ENCODE measurements around the gene FAM107B.

FAM107B gene

DNA sequence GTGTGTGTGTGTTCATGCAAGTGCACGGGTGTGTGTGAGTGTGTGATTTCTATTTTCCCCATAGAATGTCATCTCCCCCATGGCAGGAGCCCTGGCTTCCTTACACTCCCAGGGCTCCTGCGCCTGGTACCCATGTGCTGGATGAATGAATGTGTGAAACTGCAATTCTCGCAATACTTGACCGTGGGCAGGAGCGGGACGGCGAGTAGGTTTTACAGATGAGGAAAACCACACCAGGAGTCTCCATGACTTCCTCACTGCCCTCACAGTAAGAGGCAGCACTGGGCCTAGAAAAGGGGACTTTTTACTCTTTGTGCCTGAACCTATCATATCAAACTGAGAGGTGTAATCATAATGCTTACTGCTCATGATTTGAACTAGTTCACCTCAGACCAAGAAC lies 276.4 kb downstream of the FAM107B start:
- H3K9me3 ChIP-seq (ENCODE audit: control insufficient read depth in 1 of 2, low read length in 2 of 2): no peaks in the 10 kb centered on the region
- H3K4me3 ChIP-seq (ENCODE audit: low read depth in 1 of 2, low read length in 2 of 2): no peak overlapping the region
- H3K36me3 ChIP-seq (ENCODE audit: control insufficient read depth in 1 of 2, insufficient read depth in 2 of 2, low read length in 2 of 2): no peaks in the 10 kb centered on the region
- no peak overlapping the region for H3K27ac ChIP-seq (ENCODE audit: low read depth, low read length)
- H3K9ac ChIP-seq (ENCODE audit: low read depth in 1 of 2, low read length in 2 of 2): no peak overlapping the region
- peaks cover 0 to 3% of the 10 kb centered on the region in 2 donors for H3K4me1 ChIP-seq (ENCODE audit: control insufficient read depth in 1 of 2, insufficient read depth in 2 of 2, low read length in 2 of 2)
- H3K27me3 ChIP-seq (ENCODE audit: control insufficient read depth in 1 of 2, insufficient read depth in 2 of 2, low read length in 2 of 2): no peaks in the 10 kb centered on the region

DNA sequence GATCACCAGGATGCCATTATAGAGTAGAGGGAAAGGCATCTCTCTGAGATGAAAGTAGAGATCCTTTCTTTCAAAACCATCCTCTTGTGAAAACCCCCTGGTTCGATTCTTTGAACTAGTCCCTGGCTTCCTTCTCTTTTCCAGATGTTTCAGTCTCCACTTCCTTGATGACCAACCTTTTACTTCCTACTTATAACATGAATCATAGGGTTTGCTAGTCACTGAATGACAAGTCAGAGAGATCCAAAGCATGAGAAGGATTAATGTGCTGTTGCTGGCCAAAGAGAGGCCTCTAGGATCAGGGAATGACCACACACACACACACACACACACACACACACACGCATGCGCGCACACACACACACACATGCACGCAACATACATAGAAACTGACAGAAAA lies 282.9 kb downstream of the FAM107B start:
- Histone ChIP-seq H3K9me3 (ENCODE audit: control insufficient read depth in 1 of 2, low read length in 2 of 2) (no peaks in the 10 kb centered on the region), H3K36me3 (ENCODE audit: control insufficient read depth in 1 of 2, insufficient read depth in 2 of 2, low read length in 2 of 2) (no peaks in the 10 kb centered on the region), H3K27me3 (ENCODE audit: control insufficient read depth in 1 of 2, insufficient read depth in 2 of 2, low read length in 2 of 2) (peaks cover 0 to 3% of the 10 kb centered on the region in 2 donors), H3K4me3 (ENCODE audit: low read depth in 1 of 2, low read length in 2 of 2) (no peak overlapping the region), H3K27ac (ENCODE audit: low read depth, low read length) (no peak overlapping the region), H3K4me1 (ENCODE audit: control insufficient read depth in 1 of 2, insufficient read depth in 2 of 2, low read length in 2 of 2) (peaks cover 0 to 4% of the 10 kb centered on the region in 2 donors), H3K9ac (ENCODE audit: low read depth in 1 of 2, low read length in 2 of 2) (no peak overlapping the region)

DNA sequence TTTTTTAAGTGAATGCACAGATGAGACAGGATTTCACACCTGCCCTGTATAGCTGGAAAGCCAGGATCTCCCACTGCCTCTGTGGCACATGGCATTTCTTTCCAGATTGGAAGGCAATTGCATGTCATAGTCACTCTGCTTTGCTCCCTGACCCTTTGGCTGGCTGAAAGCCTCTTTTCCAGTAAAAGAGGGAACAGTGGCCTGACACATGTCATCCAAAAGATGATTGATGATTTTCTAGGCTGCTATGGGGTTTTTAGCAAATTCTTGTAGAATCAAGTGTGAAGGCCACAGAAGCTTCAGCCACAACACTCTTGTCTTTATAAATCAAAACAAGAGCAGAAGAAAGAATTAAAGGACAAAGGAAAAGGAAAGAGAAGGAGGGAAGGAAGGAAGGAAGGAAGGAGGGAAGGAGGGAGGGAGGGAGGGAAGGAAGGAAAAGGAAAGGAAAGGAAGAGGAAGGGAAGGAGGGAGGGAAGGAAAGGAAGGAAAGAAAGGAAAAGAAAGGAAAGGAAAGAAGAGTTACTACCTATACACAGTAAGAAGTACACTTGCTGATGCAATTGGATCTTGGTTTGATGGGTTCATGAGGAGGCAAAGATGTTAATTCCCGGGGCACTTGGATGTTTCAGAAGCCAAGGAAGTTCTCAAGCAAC lies 285.0 kb downstream of the FAM107B start:
- Histone ChIP-seq H3K9ac (ENCODE audit: low read depth in 1 of 2, low read length in 2 of 2) (no peak overlapping the region), H3K9me3 (ENCODE audit: control insufficient read depth in 1 of 2, low read length in 2 of 2) (no peaks in the 10 kb centered on the region), H3K4me1 (ENCODE audit: control insufficient read depth in 1 of 2, insufficient read depth in 2 of 2, low read length in 2 of 2) (peaks cover 0 to 4% of the 10 kb centered on the region in 2 donors), H3K27ac (ENCODE audit: low read depth, low read length) (no peak overlapping the region), H3K36me3 (ENCODE audit: control insufficient read depth in 1 of 2, insufficient read depth in 2 of 2, low read length in 2 of 2) (no peaks in the 10 kb centered on the region), H3K27me3 (ENCODE audit: control insufficient read depth in 1 of 2, insufficient read depth in 2 of 2, low read length in 2 of 2) (peaks cover 0 to 5% of the 10 kb centered on the region in 2 donors), H3K4me3 (ENCODE audit: low read depth in 1 of 2, low read length in 2 of 2) (no peak overlapping the region)

DNA sequence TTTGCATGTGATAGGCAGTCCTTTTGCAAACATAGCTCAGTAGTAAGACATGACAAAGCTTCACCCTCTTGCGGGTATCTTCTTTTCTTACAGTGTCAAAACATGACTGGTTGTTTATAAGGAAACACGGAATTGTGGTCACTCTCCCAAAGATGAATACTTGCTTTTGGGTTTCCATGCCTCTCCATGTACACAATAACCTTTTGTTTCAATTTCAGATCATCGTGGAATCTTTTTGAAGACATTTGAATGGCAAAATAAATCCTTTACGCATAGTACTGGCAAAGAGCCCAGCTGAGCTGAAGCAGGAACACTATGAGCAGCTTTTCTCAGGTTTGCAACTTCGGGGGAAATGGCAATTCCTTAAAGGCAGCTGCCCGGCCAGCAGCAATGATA lies 287.2 kb downstream of the FAM107B start:
- H3K4me1 ChIP-seq (ENCODE audit: control insufficient read depth in 1 of 2, insufficient read depth in 2 of 2, low read length in 2 of 2): peaks cover 0 to 4% of the 10 kb centered on the region in 2 donors
- no peak overlapping the region for H3K4me3 ChIP-seq (ENCODE audit: low read depth in 1 of 2, low read length in 2 of 2)
- no peak overlapping the region for H3K9ac ChIP-seq (ENCODE audit: low read depth in 1 of 2, low read length in 2 of 2)
- no peaks in the 10 kb centered on the region for H3K9me3 ChIP-seq (ENCODE audit: control insufficient read depth in 1 of 2, low read length in 2 of 2)
- no peaks in the 10 kb centered on the region for H3K36me3 ChIP-seq (ENCODE audit: control insufficient read depth in 1 of 2, insufficient read depth in 2 of 2, low read length in 2 of 2)
- H3K27ac ChIP-seq (ENCODE audit: low read depth, low read length): no peak overlapping the region
- H3K27me3 ChIP-seq (ENCODE audit: control insufficient read depth in 1 of 2, insufficient read depth in 2 of 2, low read length in 2 of 2): peaks cover 0 to 5% of the 10 kb centered on the region in 2 donors

DNA sequence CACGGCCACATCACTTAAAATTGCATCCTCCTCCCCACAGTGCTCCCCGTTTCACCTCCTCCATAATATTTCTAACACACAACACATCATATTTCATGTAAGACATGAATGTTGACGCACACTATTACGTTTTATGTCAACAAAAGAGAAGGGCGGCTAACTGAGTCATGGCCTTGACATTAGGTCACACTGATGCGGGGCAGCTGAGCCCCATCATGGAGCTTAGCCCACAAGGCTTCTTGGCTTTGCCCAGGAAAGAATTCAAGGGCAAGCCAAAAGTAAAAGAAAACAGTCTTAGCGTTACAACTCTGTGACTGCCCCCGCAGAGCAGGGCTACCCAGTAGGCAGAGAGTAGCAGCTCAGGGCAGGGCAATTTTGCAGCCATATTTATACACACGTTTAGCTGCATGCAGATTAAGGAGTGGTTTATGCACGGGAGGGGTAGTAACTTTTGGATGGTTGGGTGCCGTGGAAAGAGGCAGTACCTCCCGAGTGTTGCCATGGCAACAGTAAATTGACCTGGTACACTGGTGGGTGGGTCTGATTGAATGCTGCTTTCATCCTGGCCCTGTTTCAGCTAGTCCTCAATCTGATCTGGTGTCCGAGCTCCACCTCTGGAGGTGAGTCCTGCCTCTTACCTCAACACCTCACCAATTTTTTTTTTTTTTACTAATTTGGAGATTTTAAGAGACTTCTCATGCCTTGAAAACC lies 287.8 kb downstream of the FAM107B start:
- H3K4me3 ChIP-seq (ENCODE audit: low read depth in 1 of 2, low read length in 2 of 2): no peak overlapping the region
- H3K9me3 ChIP-seq (ENCODE audit: control insufficient read depth in 1 of 2, low read length in 2 of 2): no peaks in the 10 kb centered on the region
- peaks cover 0 to 4% of the 10 kb centered on the region in 2 donors for H3K4me1 ChIP-seq (ENCODE audit: control insufficient read depth in 1 of 2, insufficient read depth in 2 of 2, low read length in 2 of 2)
- H3K27me3 ChIP-seq (ENCODE audit: control insufficient read depth in 1 of 2, insufficient read depth in 2 of 2, low read length in 2 of 2): peaks cover 0 to 5% of the 10 kb centered on the region in 2 donors
- no peaks in the 10 kb centered on the region for H3K36me3 ChIP-seq (ENCODE audit: control insufficient read depth in 1 of 2, insufficient read depth in 2 of 2, low read length in 2 of 2)
- H3K27ac ChIP-seq (ENCODE audit: low read depth, low read length): no peak overlapping the region
- H3K9ac ChIP-seq (ENCODE audit: low read depth in 1 of 2, low read length in 2 of 2): no peak overlapping the region

DNA sequence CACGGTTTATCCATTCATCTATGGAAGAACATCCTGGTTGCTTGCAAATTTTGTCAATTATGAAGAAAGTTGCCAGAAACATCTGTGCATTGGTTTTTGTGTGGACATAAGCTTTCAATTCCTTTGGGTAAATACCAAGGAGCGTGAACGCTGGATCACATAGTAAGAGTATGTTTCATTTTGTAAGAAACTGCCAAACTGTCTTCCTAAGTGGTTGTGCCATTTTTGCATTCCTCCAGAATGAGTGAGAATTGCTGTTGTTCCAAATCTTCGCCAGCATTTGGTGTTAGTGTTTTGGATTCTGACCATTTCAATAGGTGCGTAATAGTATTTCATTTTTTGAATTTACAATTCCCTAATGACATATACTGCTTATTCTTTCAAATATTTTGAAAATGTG lies 288.7 kb downstream of the FAM107B start:
- H3K27ac ChIP-seq (ENCODE audit: low read depth, low read length): no peak overlapping the region
- no peak overlapping the region for H3K9ac ChIP-seq (ENCODE audit: low read depth in 1 of 2, low read length in 2 of 2)
- no peak overlapping the region for H3K4me3 ChIP-seq (ENCODE audit: low read depth in 1 of 2, low read length in 2 of 2)

DNA sequence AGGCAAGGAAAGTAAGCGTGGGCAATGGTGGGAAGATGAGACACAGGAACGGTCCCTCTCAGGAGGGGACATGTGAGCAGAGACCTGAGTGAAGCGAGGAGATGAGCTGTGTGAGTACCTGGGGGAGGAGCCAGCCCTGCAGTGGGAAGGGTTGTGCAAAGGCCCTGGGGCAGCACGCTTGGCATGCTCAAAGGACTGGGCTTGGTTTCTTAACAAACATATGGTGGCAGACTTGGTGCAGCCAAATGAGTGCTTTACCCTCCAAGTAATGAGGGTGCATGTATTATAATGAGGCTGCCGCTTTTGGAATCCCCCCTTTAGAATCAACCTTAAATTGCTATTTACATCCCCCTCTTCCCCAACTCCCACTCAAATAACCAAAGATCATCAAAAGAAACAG lies 291.3 kb downstream of the FAM107B start:
- H3K4me1 ChIP-seq (ENCODE audit: control insufficient read depth in 1 of 2, insufficient read depth in 2 of 2, low read length in 2 of 2): peaks cover 0 to 4% of the 10 kb centered on the region in 2 donors
- H3K4me3 ChIP-seq (ENCODE audit: low read depth in 1 of 2, low read length in 2 of 2): no peak overlapping the region
- H3K9me3 ChIP-seq (ENCODE audit: control insufficient read depth in 1 of 2, low read length in 2 of 2): no peaks in the 10 kb centered on the region
- H3K36me3 ChIP-seq (ENCODE audit: control insufficient read depth in 1 of 2, insufficient read depth in 2 of 2, low read length in 2 of 2): no peaks in the 10 kb centered on the region
- no peak overlapping the region for H3K27ac ChIP-seq (ENCODE audit: low read depth, low read length)
- no peak overlapping the region for H3K9ac ChIP-seq (ENCODE audit: low read depth in 1 of 2, low read length in 2 of 2)
- peaks cover 0 to 5% of the 10 kb centered on the region in 2 donors for H3K27me3 ChIP-seq (ENCODE audit: control insufficient read depth in 1 of 2, insufficient read depth in 2 of 2, low read length in 2 of 2)

More for the DNA sequence above, 288.7 kb downstream of the FAM107B start:
- peaks cover 0 to 5% of the 10 kb centered on the region in 2 donors for H3K27me3 ChIP-seq (ENCODE audit: control insufficient read depth in 1 of 2, insufficient read depth in 2 of 2, low read length in 2 of 2)
- H3K4me1 ChIP-seq (ENCODE audit: control insufficient read depth in 1 of 2, insufficient read depth in 2 of 2, low read length in 2 of 2): peaks cover 0 to 4% of the 10 kb centered on the region in 2 donors
- no peaks in the 10 kb centered on the region for H3K36me3 ChIP-seq (ENCODE audit: control insufficient read depth in 1 of 2, insufficient read depth in 2 of 2, low read length in 2 of 2)
- H3K9me3 ChIP-seq (ENCODE audit: control insufficient read depth in 1 of 2, low read length in 2 of 2): no peaks in the 10 kb centered on the region

DNA sequence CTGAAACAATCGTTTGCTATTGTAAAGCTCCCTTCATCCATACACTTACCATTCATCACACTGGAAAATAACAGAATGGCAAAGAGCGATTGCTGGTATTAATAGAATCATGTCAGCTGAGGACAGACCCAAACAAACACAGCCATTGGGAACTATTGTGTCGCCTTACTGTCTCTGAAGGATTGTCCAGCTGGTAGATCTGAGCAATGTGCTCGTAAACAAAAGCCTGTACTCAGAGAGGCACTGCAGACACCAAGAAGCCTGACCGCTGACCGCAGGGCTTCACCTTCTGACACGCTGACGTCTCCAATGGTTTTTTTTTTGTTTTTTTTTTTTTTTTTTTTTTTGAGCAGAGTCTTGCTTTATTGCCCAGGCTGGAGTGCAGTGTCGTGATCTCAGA lies 292.9 kb downstream of the FAM107B start:
- no peak overlapping the region for H3K27ac ChIP-seq (ENCODE audit: low read depth, low read length)
- no peak overlapping the region for H3K9ac ChIP-seq (ENCODE audit: low read depth in 1 of 2, low read length in 2 of 2)

DNA sequence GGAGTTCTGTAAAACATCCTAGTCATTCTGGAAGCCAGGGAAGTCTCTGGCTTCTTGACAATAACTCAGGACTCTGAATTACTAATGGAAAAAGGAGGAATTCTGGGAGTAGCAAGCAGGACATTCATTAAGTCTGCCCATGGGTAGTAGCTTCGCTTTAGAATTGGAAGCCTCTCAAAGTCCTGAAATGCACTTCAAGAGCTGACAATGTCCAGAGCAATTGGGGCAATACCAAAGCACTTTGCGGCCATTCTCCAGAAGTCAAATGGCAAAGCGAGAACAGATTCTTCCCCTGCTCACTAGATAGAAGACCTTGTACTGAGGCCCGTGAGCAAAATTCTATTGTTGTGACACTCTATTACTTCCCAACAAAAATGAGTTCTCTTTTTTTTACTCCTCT lies 293.7 kb downstream of the FAM107B start:
- Histone ChIP-seq H3K27ac (ENCODE audit: low read depth, low read length) (no peak overlapping the region), H3K4me3 (ENCODE audit: low read depth in 1 of 2, low read length in 2 of 2) (no peak overlapping the region), H3K27me3 (ENCODE audit: control insufficient read depth in 1 of 2, insufficient read depth in 2 of 2, low read length in 2 of 2) (no peaks in the 10 kb centered on the region), H3K9me3 (ENCODE audit: control insufficient read depth in 1 of 2, low read length in 2 of 2) (no peaks in the 10 kb centered on the region), H3K9ac (ENCODE audit: low read depth in 1 of 2, low read length in 2 of 2) (no peak overlapping the region), H3K4me1 (ENCODE audit: control insufficient read depth in 1 of 2, insufficient read depth in 2 of 2, low read length in 2 of 2) (no peaks in the 10 kb centered on the region), H3K36me3 (ENCODE audit: control insufficient read depth in 1 of 2, insufficient read depth in 2 of 2, low read length in 2 of 2) (no peaks in the 10 kb centered on the region)

More for the DNA sequence above, 292.9 kb downstream of the FAM107B start:
- no peaks in the 10 kb centered on the region for H3K9me3 ChIP-seq (ENCODE audit: control insufficient read depth in 1 of 2, low read length in 2 of 2)
- peaks cover 0 to 2% of the 10 kb centered on the region in 2 donors for H3K27me3 ChIP-seq (ENCODE audit: control insufficient read depth in 1 of 2, insufficient read depth in 2 of 2, low read length in 2 of 2)
- no peaks in the 10 kb centered on the region for H3K36me3 ChIP-seq (ENCODE audit: control insufficient read depth in 1 of 2, insufficient read depth in 2 of 2, low read length in 2 of 2)
- H3K4me3 ChIP-seq (ENCODE audit: low read depth in 1 of 2, low read length in 2 of 2): no peak overlapping the region
- H3K4me1 ChIP-seq (ENCODE audit: control insufficient read depth in 1 of 2, insufficient read depth in 2 of 2, low read length in 2 of 2): no peaks in the 10 kb centered on the region

DNA sequence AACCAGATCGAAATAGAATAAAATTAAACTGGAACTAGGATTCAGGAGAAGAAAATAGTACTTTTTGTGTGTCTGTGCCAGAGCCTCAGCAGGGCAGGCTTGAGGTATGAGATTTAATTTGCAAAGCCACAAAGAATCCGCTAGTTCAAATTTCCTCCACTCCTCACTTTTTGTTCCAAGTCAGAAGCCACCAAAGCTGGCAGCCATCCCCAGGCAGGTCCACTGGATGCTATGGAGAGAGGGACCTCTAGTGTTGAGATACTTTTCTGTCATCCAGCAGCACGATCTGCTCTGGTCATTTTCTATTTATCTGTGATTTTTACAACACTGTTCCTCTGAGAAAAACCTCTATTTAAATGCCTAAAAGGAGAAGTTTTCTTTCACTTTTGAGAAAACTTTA lies 296.1 kb downstream of the FAM107B start:
- Histone ChIP-seq H3K9ac (ENCODE audit: low read depth in 1 of 2, low read length in 2 of 2) (no peak overlapping the region), H3K27ac (ENCODE audit: low read depth, low read length) (no peak overlapping the region), H3K36me3 (ENCODE audit: control insufficient read depth in 1 of 2, insufficient read depth in 2 of 2, low read length in 2 of 2) (no peaks in the 10 kb centered on the region), H3K9me3 (ENCODE audit: control insufficient read depth in 1 of 2, low read length in 2 of 2) (no peaks in the 10 kb centered on the region), H3K27me3 (ENCODE audit: control insufficient read depth in 1 of 2, insufficient read depth in 2 of 2, low read length in 2 of 2) (no peaks in the 10 kb centered on the region), H3K4me3 (ENCODE audit: low read depth in 1 of 2, low read length in 2 of 2) (no peak overlapping the region), H3K4me1 (ENCODE audit: control insufficient read depth in 1 of 2, insufficient read depth in 2 of 2, low read length in 2 of 2) (no peaks in the 10 kb centered on the region)

Data from duodenal mucosa (tissue), 2 donors.